GM13976 (cell line): ENCODE measurements around the gene KCP.

Experiments
- DNase-seq: peaks from one replicate; pipeline ENCODE4 v3.0.0; 2012; ENCODE audit warnings: low spot score
- CTCF ChIP-seq: IDR thresholded peaks from 2 replicates; pipeline ENCODE4 v1.5.1; 2012; ENCODE audit warnings: borderline replicate concordance, mild to moderate bottlenecking; ENCODE audit not compliant: insufficient read depth; ENCODE audit errors: extremely low read depth, missing control alignments, control extremely low read depth
- in situ Hi-C: fragments of 300-500 bp; cut with MboI; formaldehyde crosslinking; loops from one replicate; pipeline ENCODE4 v1.12.0; 2022; ENCODE audit warnings: low sequenced_read_pairs, mixed read lengths, inconsistent platforms; ENCODE audit not compliant: unreplicated experiment

KCP gene

GRCh38 chr7:128906001-128906765 lies 4.3 kb downstream of the KCP start:
- no peak for TF ChIP-seq CTCF
- in situ Hi-C loops = loop anchor here (10.0 to 25.0 kb wide), 2 partner anchors 181 to 309 kb away; no protein-coding TSS in a partner anchor
- no peak for DNase-seq

- in situ Hi-C loops = loop anchor here (10.0 to 25.0 kb wide), 2 partner anchors 183 to 310 kb away; no protein-coding TSS in a partner anchor
- peak; percentile 37 for TF ChIP-seq CTCF
- peak; percentile 91 for DNase-seq
Measured at GRCh38 chr7:128904381-128905197, 5.9 kb downstream of the KCP start.

DNA sequence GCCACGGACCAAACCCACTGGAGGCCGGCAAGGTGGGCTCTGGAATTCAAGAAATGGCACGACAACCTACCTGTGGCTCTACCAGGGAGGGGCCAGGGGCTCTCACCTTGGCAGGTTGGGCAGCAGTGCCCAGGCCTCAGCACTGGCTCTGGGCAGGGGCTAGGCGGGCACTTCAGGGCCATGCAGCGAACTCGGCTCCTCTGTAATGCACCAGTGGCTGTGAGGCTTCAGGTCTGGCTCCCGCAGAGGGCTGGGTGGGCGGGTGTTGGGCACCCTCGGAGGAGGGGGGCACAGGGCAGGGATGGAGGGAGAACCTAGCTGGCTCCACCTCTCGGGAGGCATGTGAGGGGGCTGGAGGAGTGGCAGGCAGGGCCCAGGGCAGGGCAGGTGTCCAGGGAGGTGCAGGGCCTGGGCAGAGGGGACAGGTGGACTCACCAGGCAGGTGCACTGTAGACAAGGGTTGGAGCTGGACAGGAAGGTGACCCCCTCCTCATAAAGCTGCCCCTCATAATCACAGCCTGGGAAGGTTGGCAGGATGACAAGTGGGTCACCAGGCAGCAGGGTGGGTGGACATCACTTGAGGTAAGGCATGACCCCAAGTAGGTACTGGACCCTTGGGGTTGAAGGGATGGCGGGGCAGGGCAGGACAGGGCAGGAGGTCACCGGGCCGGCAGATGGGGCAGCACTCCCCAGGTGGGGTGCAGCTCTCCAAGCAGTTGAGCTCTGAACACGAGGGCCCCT lies 6.7 kb downstream of the KCP start:
- DNase-seq = no peak
- in situ Hi-C loops = loop anchor here (10.0 to 25.0 kb wide), 2 partner anchors 184 to 311 kb away; no protein-coding TSS in a partner anchor
- no peak for TF ChIP-seq CTCF

DNA sequence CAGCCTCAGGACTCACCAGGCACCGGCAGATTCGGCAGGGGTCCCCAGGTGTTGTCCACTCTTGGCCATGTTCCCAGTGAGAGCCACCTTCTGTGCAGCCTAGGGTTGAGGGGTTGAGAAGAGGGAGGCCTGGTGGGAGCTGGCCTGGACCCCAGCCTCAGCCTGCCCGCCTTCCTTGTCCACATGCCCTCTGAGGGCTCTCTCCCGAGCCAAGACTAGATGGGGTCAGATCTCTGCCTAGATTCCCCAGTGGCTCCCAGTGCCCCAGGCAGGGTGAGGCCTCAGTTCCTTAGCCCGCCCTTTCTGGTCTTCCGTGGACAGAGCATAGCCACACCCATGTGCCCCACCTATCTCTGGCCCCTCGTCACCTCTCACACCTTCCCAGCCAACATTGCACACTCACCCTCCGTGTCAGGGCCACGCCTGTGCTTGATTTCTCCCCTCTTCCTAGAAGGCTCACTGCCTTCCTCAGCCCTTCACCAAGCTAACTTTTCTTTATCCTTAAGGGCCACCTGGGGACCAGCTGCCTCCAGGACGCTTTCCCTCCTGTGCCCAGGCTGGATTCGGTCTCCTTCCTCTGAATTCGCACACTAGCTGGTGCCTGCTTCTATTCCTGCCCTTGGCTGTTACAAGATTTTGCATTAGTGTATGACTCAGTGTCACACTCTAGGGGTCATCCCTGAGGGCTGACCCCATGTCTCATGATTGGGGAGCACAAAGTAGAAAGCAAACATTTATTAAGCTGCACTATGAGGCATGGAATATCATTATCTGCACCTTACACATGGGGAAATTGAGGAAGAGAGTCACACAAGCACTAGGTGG lies 7.5 kb downstream of the KCP start:
- no peak for TF ChIP-seq CTCF
- in situ Hi-C loops = loop anchor here (10.0 to 25.0 kb wide), 2 partner anchors 184 to 312 kb away; no protein-coding TSS in a partner anchor
- DNase-seq = no peak

GRCh38 chr7:128900237-128900636 lies 10.3 kb downstream of the KCP start:
- in situ Hi-C loops = loop anchor here (10.0 to 25.0 kb wide), 2 partner anchors 187 to 315 kb away; no protein-coding TSS in a partner anchor
- no peak for TF ChIP-seq CTCF
- no peak for DNase-seq
